ENCODE measurements around the gene WSCD1.

The WSCD1 gene

GRCh38 chr17:6102615-6103014, 32.4 kb downstream of the WSCD1 start:
- Histone ChIP-seq H3K4me3 (ENCODE audit: insufficient read depth, low read depth, low read length) (no peak overlapping the region), H3K27me3 (ENCODE audit: control insufficient read depth, insufficient read depth, low read length, poor library complexity, severe bottlenecking) (no peaks in the 10 kb centered on the region), H3K4me1 (ENCODE audit: control insufficient read depth, insufficient read depth, low read length) (peaks cover 9% of the 10 kb centered on the region), H3K9me3 (ENCODE audit: control insufficient read depth, low read length) (no peaks in the 10 kb centered on the region), H3K27ac (ENCODE audit: insufficient read depth, low read depth, low read length, poor library complexity, severe bottlenecking) (no peak overlapping the region), H3K36me3 (ENCODE audit: control insufficient read depth, insufficient read depth, low read length) (peaks cover 22% of the 10 kb centered on the region)
- 81 to 96% methylated on average over 3 of the region's 3 CpGs for WGBS, 2 experiments

- H3K9me3 ChIP-seq (ENCODE audit: control insufficient read depth, low read length), result no peaks in the 10 kb centered on the region
- H3K36me3 ChIP-seq (ENCODE audit: control insufficient read depth, insufficient read depth, low read length), result peaks cover 17% of the 10 kb centered on the region
- 92 to 93% methylated on average over 11 to 12 of the region's 12 CpGs for WGBS, 2 experiments
- peaks cover 2% of the 10 kb centered on the region for H3K4me1 ChIP-seq (ENCODE audit: control insufficient read depth, insufficient read depth, low read length)
- no peaks in the 10 kb centered on the region for H3K27me3 ChIP-seq (ENCODE audit: control insufficient read depth, insufficient read depth, low read length, poor library complexity, severe bottlenecking)
- no peak overlapping the region for H3K27ac ChIP-seq (ENCODE audit: insufficient read depth, low read depth, low read length, poor library complexity, severe bottlenecking)
- H3K4me3 ChIP-seq (ENCODE audit: insufficient read depth, low read depth, low read length), result no peak overlapping the region
Observed at GRCh38 chr17:6104956-6105648, 34.9 kb downstream of the WSCD1 start.

GRCh38 chr17:6105649-6106007, 35.4 kb downstream of the WSCD1 start:
- Histone ChIP-seq H3K4me1 (ENCODE audit: control insufficient read depth, insufficient read depth, low read length) (peaks cover 2% of the 10 kb centered on the region), H3K27me3 (ENCODE audit: control insufficient read depth, insufficient read depth, low read length, poor library complexity, severe bottlenecking) (no peaks in the 10 kb centered on the region), H3K4me3 (ENCODE audit: insufficient read depth, low read depth, low read length) (no peak overlapping the region), H3K9me3 (ENCODE audit: control insufficient read depth, low read length) (no peaks in the 10 kb centered on the region), H3K27ac (ENCODE audit: insufficient read depth, low read depth, low read length, poor library complexity, severe bottlenecking) (no peak overlapping the region), H3K36me3 (ENCODE audit: control insufficient read depth, insufficient read depth, low read length) (peaks cover 18% of the 10 kb centered on the region)
- 89 to 97% methylated on average over 6 of the region's 6 CpGs for WGBS, 2 experiments

- H3K36me3 ChIP-seq (ENCODE audit: control insufficient read depth, insufficient read depth, low read length), result peaks cover 16% of the 10 kb centered on the region
Observed at GRCh38 chr17:6106212-6106611, 36.0 kb downstream of the WSCD1 start.

GRCh38 chr17:6107791-6108190, 37.6 kb downstream of the WSCD1 start:
- Histone ChIP-seq H3K27ac (ENCODE audit: insufficient read depth, low read depth, low read length, poor library complexity, severe bottlenecking) (no peak overlapping the region), H3K4me1 (ENCODE audit: control insufficient read depth, insufficient read depth, low read length) (no peaks in the 10 kb centered on the region), H3K9me3 (ENCODE audit: control insufficient read depth, low read length) (no peaks in the 10 kb centered on the region), H3K4me3 (ENCODE audit: insufficient read depth, low read depth, low read length) (no peak overlapping the region), H3K27me3 (ENCODE audit: control insufficient read depth, insufficient read depth, low read length, poor library complexity, severe bottlenecking) (no peaks in the 10 kb centered on the region), H3K36me3 (ENCODE audit: control insufficient read depth, insufficient read depth, low read length) (peaks cover 16% of the 10 kb centered on the region)
- WGBS, 2 experiments, result 95 to 96% methylated on average over 12 of the region's 12 CpGs

More at GRCh38 chr17:6106212-6106611, 36.0 kb downstream of the WSCD1 start:
- H3K4me1 ChIP-seq (ENCODE audit: control insufficient read depth, insufficient read depth, low read length), result peaks cover 2% of the 10 kb centered on the region
- H3K27ac ChIP-seq (ENCODE audit: insufficient read depth, low read depth, low read length, poor library complexity, severe bottlenecking), result no peak overlapping the region
- H3K9me3 ChIP-seq (ENCODE audit: control insufficient read depth, low read length), result no peaks in the 10 kb centered on the region
- H3K4me3 ChIP-seq (ENCODE audit: insufficient read depth, low read depth, low read length), result no peak overlapping the region
- H3K27me3 ChIP-seq (ENCODE audit: control insufficient read depth, insufficient read depth, low read length, poor library complexity, severe bottlenecking), result no peaks in the 10 kb centered on the region
- WGBS, 2 experiments, result 92 to 97% methylated on average over 2 of the region's 2 CpGs

- Histone ChIP-seq H3K9me3 (ENCODE audit: control insufficient read depth, low read length) (no peaks in the 10 kb centered on the region), H3K27me3 (ENCODE audit: control insufficient read depth, insufficient read depth, low read length, poor library complexity, severe bottlenecking) (no peaks in the 10 kb centered on the region), H3K4me1 (ENCODE audit: control insufficient read depth, insufficient read depth, low read length) (no peaks in the 10 kb centered on the region), H3K36me3 (ENCODE audit: control insufficient read depth, insufficient read depth, low read length) (peaks cover 15% of the 10 kb centered on the region), H3K4me3 (ENCODE audit: insufficient read depth, low read depth, low read length) (no peak overlapping the region), H3K27ac (ENCODE audit: insufficient read depth, low read depth, low read length, poor library complexity, severe bottlenecking) (no peak overlapping the region)
- 88 to 94% methylated on average over 4 to 5 of the region's 5 CpGs for whole genome bisulfite sequencing, 2 experiments
Observed at GRCh38 chr17:6108382-6108781, 38.2 kb downstream of the WSCD1 start.

- WGBS, 2 experiments, result 94 to 97% methylated on average over 5 of the region's 5 CpGs
- Histone ChIP-seq H3K9me3 (ENCODE audit: control insufficient read depth, low read length) (no peaks in the 10 kb centered on the region), H3K4me1 (ENCODE audit: control insufficient read depth, insufficient read depth, low read length) (no peaks in the 10 kb centered on the region), H3K36me3 (ENCODE audit: control insufficient read depth, insufficient read depth, low read length) (peaks cover 17% of the 10 kb centered on the region), H3K27me3 (ENCODE audit: control insufficient read depth, insufficient read depth, low read length, poor library complexity, severe bottlenecking) (no peaks in the 10 kb centered on the region), H3K27ac (ENCODE audit: insufficient read depth, low read depth, low read length, poor library complexity, severe bottlenecking) (no peak overlapping the region), H3K4me3 (ENCODE audit: insufficient read depth, low read depth, low read length) (no peak overlapping the region)
Observed at GRCh38 chr17:6108987-6109386, 38.8 kb downstream of the WSCD1 start.

GRCh38 chr17:6109536-6109935, 39.4 kb downstream of the WSCD1 start:
- H3K27ac ChIP-seq (ENCODE audit: insufficient read depth, low read depth, low read length, poor library complexity, severe bottlenecking), result no peak overlapping the region
- 95 to 98% methylated on average over 4 of the region's 4 CpGs for WGBS, 2 experiments
- no peaks in the 10 kb centered on the region for H3K27me3 ChIP-seq (ENCODE audit: control insufficient read depth, insufficient read depth, low read length, poor library complexity, severe bottlenecking)
- peaks cover 17% of the 10 kb centered on the region for H3K36me3 ChIP-seq (ENCODE audit: control insufficient read depth, insufficient read depth, low read length)
- no peaks in the 10 kb centered on the region for H3K4me1 ChIP-seq (ENCODE audit: control insufficient read depth, insufficient read depth, low read length)
- no peaks in the 10 kb centered on the region for H3K9me3 ChIP-seq (ENCODE audit: control insufficient read depth, low read length)
- H3K4me3 ChIP-seq (ENCODE audit: insufficient read depth, low read depth, low read length), result no peak overlapping the region

- H3K4me3 ChIP-seq (ENCODE audit: insufficient read depth, low read depth, low read length), result no peak overlapping the region
- WGBS, 2 experiments, result 87 to 95% methylated on average over 4 of the region's 4 CpGs
Observed at GRCh38 chr17:6110088-6110487, 39.9 kb downstream of the WSCD1 start.

GRCh38 chr17:6110592-6110991, 40.4 kb downstream of the WSCD1 start:
- no peaks in the 10 kb centered on the region for H3K27me3 ChIP-seq (ENCODE audit: control insufficient read depth, insufficient read depth, low read length, poor library complexity, severe bottlenecking)
- H3K4me1 ChIP-seq (ENCODE audit: control insufficient read depth, insufficient read depth, low read length), result no peaks in the 10 kb centered on the region
- H3K36me3 ChIP-seq (ENCODE audit: control insufficient read depth, insufficient read depth, low read length), result peaks cover 17% of the 10 kb centered on the region
- H3K9me3 ChIP-seq (ENCODE audit: control insufficient read depth, low read length), result no peaks in the 10 kb centered on the region
- 93 to 94% methylated on average over 7 of the region's 7 CpGs for WGBS, 2 experiments
- no peak overlapping the region for H3K4me3 ChIP-seq (ENCODE audit: insufficient read depth, low read depth, low read length)
- no peak overlapping the region for H3K27ac ChIP-seq (ENCODE audit: insufficient read depth, low read depth, low read length, poor library complexity, severe bottlenecking)

More at GRCh38 chr17:6110088-6110487, 39.9 kb downstream of the WSCD1 start:
- no peaks in the 10 kb centered on the region for H3K27me3 ChIP-seq (ENCODE audit: control insufficient read depth, insufficient read depth, low read length, poor library complexity, severe bottlenecking)
- peaks cover 17% of the 10 kb centered on the region for H3K36me3 ChIP-seq (ENCODE audit: control insufficient read depth, insufficient read depth, low read length)
- H3K9me3 ChIP-seq (ENCODE audit: control insufficient read depth, low read length), result no peaks in the 10 kb centered on the region
- no peak overlapping the region for H3K27ac ChIP-seq (ENCODE audit: insufficient read depth, low read depth, low read length, poor library complexity, severe bottlenecking)
- no peaks in the 10 kb centered on the region for H3K4me1 ChIP-seq (ENCODE audit: control insufficient read depth, insufficient read depth, low read length)
